Common myeloid progenitor, CD34-positive (primary cell): ENCODE measurements around the gene PADI3.

Source experiments
- CTCF ChIA-PET: fragments of 350-600 bp; sonication (Branson Sonifier 250); formaldehyde crosslinking; loops from one replicate; lab custom pipeline; 2021; ENCODE audit warnings: antibody characterized with exemption; lab: Charles Lee
- POLR2A ChIA-PET: fragments of 350-600 bp; sonication (Branson Sonifier 250); formaldehyde crosslinking; loops from one replicate; lab custom pipeline; 2021; ENCODE audit warnings: antibody characterized with exemption; lab: Charles Lee
- DNase-seq, 3 donors: peaks; one replicate each; pipeline versions ENCODE4 v3.0.0 to v3.0.0-alpha.2; 2013
- H3K27ac ChIP-seq, 2 experiments: 1 replicate in 1 of 2; 2 replicates in 1 of 2; pipeline ENCODE4 v1.7.0; 2013; ENCODE audit warnings: inconsistent platforms in 2 of 2, low read length in 2 of 2, mild to moderate bottlenecking in 2 of 2, low read depth in 1 of 2, moderate library complexity in 1 of 2; ENCODE audit not compliant: severe bottlenecking in 2 of 2, insufficient read depth in 1 of 2, poor library complexity in 1 of 2
- H3K27me3 ChIP-seq, 5 experiments: replicated peaks in 2 of 5; 1 replicate in 3 of 5; 2 replicates in 2 of 5; pipeline versions ENCODE4 v1.6.1 to v1.7.0; 2013; ENCODE audit warnings: low read length in 4 of 5, mild to moderate bottlenecking in 2 of 5, moderate library complexity in 2 of 5, inconsistent platforms in 1 of 5; ENCODE audit not compliant: insufficient read depth in 5 of 5, control insufficient read depth in 4 of 5
- H3K36me3 ChIP-seq, 4 experiments: 1 replicate in 2 of 4; 2 replicates in 2 of 4; pipeline versions ENCODE4 v1.6.1 to v1.7.0; 2013; ENCODE audit warnings: low read length in 3 of 4, control low read depth in 1 of 4, mild to moderate bottlenecking in 1 of 4; ENCODE audit not compliant: control insufficient read depth in 4 of 4, insufficient read depth in 4 of 4
- H3K4me1 ChIP-seq, 4 experiments: 1 replicate in 3 of 4; 2 replicates in 1 of 4; pipeline versions ENCODE4 v1.6.1 to v1.7.1; 2013; ENCODE audit warnings: low read length in 3 of 4, mild to moderate bottlenecking in 3 of 4, control low read depth in 1 of 4, inconsistent platforms in 1 of 4, moderate library complexity in 1 of 4; ENCODE audit not compliant: control insufficient read depth in 4 of 4, insufficient read depth in 4 of 4; ENCODE audit errors: control extremely low read depth in 1 of 4
- H3K4me3 ChIP-seq, 7 experiments: 1 replicate in 4 of 7; 2 replicates in 3 of 7; pipeline versions ENCODE4 v1.5.1 to v1.7.0; 2013; ENCODE audit warnings: mild to moderate bottlenecking in 7 of 7, low read length in 6 of 7, moderate library complexity in 6 of 7, inconsistent platforms in 2 of 7, low read depth in 2 of 7, control low read depth in 1 of 7; ENCODE audit not compliant: insufficient read depth in 4 of 7, control insufficient read depth in 1 of 7; ENCODE audit errors: extremely low read depth in 1 of 7
- H3K9me3 ChIP-seq, 5 experiments: 1 replicate in 4 of 5; 2 replicates in 1 of 5; pipeline versions ENCODE4 v1.6.1 to v1.7.1; 2013; ENCODE audit warnings: low read length in 4 of 5, mild to moderate bottlenecking in 2 of 5, inconsistent platforms in 1 of 5, low read depth in 1 of 5, moderate library complexity in 1 of 5; ENCODE audit not compliant: control insufficient read depth in 4 of 5, insufficient read depth in 2 of 5; ENCODE audit errors: control extremely low read depth in 1 of 5
- WGBS: methylation state at CpG from one replicate; pipeline ENCODE4 v1.1.5; 2013; ENCODE audit not compliant: insufficient coverage; 5-methylcytosine and 5-hydroxymethylcytosine counted together

The PADI3 gene

GRCh38 chr1:17222557-17222956 is 26.3 kb upstream of the PADI3 start:
- H3K4me3 ChIP-seq, result no peak overlapping the region
- no peaks in the 10 kb centered on the region for H3K9me3 ChIP-seq
- POLR2A ChIA-PET, result no interaction called here
- WGBS, result 96% methylated on average over 14 of the region's 14 CpGs
- no peaks in the 10 kb centered on the region for H3K36me3 ChIP-seq
- H3K4me1 ChIP-seq, result no peaks in the 10 kb centered on the region
- DNase-seq, result no peak
- no peak overlapping the region for H3K27ac ChIP-seq
- CTCF ChIA-PET, result interaction anchor here (1.0 to 2.5 kb wide), 5 partner anchors 8 to 162 kb away, joined by 3 to 7 read pairs (median 3); no protein-coding TSS in a partner anchor
- peaks cover 0 to 5% (median 0%) of the 10 kb centered on the region in 5 experiments for H3K27me3 ChIP-seq

DNA sequence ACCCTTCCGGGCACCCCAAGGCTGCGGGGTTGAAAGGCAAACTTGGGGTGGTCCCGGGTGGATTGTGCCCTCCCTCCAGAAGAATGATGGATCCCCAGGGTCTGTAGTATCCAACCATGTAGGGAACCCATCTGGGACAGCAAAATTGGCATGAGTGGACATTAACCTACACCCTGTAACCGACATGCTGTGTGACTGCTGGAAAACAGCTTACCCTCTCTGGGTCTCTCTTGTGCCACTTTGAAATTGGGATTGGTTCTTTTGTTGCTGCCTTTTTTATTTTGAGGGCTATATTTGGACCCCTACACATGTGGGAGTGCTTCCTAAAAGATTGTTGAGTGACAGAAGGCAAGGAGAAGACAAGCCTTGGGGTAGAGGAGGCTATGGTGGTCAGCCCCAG is 24.5 kb upstream of the PADI3 start:
- WGBS, result 95% methylated on average over 4 of the region's 4 CpGs
- POLR2A ChIA-PET, result interaction anchor here (0.6 kb wide), 1 partner anchor 93 kb away, joined by 4 read pairs; no protein-coding TSS in a partner anchor
- Histone ChIP-seq H3K4me3 (no peak overlapping the region), H3K4me1 (no peaks in the 10 kb centered on the region), H3K9me3 (no peaks in the 10 kb centered on the region), H3K27me3 (no peaks in the 10 kb centered on the region), H3K27ac (no peak overlapping the region), H3K36me3 (no peaks in the 10 kb centered on the region)
- CTCF ChIA-PET, result interaction anchor here (1.0 to 1.7 kb wide), 2 partner anchors 13 to 34 kb away, joined by 4 to 5 read pairs; no protein-coding TSS in a partner anchor
- no peak for DNase-seq

DNA sequence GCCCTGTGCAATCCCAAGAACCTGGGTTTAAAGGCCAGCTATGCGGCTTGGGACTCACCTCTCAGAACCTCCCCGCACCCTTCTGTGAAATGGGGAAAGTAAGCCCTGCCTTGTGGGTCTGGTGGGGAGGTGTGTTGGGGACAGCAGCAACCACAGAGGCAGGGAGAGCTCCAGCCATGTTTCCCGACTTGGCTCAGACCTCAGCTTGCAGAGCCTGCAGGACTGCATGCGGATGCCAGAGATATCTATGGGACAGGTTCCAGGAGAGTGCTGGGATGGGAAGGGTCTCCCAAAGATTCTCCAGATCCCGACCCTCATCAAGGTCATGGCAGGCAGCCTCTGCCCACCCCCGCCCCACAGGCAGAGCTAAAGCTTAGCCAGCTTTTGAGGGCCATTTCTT is 23.8 kb upstream of the PADI3 start:
- POLR2A ChIA-PET, result no interaction called here
- Histone ChIP-seq H3K4me1 (no peaks in the 10 kb centered on the region), H3K36me3 (no peaks in the 10 kb centered on the region), H3K4me3 (no peak overlapping the region), H3K27ac (no peak overlapping the region), H3K27me3 (no peaks in the 10 kb centered on the region), H3K9me3 (no peaks in the 10 kb centered on the region)
- CTCF ChIA-PET, result interaction anchor here (1.0 to 1.7 kb wide), 5 partner anchors 9 to 52 kb away, joined by 3 to 5 read pairs (median 3); no protein-coding TSS in a partner anchor
- WGBS, result 100% methylated on average over 4 of the region's 6 CpGs
- DNase-seq, result no peak

DNA sequence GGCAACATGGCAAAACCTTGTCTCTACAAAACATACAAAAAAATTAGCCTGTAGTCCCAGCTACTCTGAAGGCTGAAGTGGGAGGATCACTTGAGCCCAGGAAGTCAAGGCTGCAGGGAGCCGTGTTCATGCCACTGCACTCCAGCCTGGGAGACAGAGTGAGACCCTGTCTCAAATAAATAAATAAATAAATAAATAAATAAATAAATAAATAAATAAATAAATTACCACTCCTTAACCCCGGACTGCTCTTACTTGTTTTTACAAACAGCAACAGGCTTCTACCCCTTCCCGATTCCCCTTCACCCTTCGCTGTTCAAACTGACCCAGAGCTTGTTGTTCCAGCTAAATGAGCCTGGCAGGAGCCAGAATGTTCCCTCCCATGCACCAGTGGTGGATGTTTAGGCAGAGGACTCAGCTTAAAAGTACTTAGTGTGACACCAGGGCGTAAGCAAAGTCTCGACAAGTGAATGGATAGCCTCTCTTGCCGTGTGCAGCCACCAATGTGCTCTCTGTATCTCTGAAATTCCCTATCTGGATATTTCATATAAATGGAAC is 21.5 kb upstream of the PADI3 start:
- no peak overlapping the region for H3K4me3 ChIP-seq
- no peaks in the 10 kb centered on the region for H3K27me3 ChIP-seq
- DNase-seq, result no peak
- no peaks in the 10 kb centered on the region for H3K36me3 ChIP-seq
- no peak overlapping the region for H3K27ac ChIP-seq
- WGBS, result 100% methylated on average over 4 of the region's 7 CpGs
- H3K9me3 ChIP-seq, result no peaks in the 10 kb centered on the region
- no peaks in the 10 kb centered on the region for H3K4me1 ChIP-seq
- CTCF ChIA-PET, result no interaction called here
- POLR2A ChIA-PET, result no interaction called here

- Histone ChIP-seq H3K27me3 (no peaks in the 10 kb centered on the region), H3K27ac (no peak overlapping the region), H3K9me3 (no peaks in the 10 kb centered on the region), H3K36me3 (no peaks in the 10 kb centered on the region), H3K4me1 (peaks cover 0 to 4% (median 1%) of the 10 kb centered on the region in 4 experiments), H3K4me3 (no peak overlapping the region)
- POLR2A ChIA-PET, result interaction anchor here (0.7 kb wide), 1 partner anchor 180 kb away, joined by 3 read pairs; no protein-coding TSS in a partner anchor
- CTCF ChIA-PET, result no interaction called here
- 97% methylated on average over 7 of the region's 8 CpGs for WGBS
- no peak for DNase-seq
Measured at GRCh38 chr1:17228619-17229018, 20.3 kb upstream of the PADI3 start.

DNA sequence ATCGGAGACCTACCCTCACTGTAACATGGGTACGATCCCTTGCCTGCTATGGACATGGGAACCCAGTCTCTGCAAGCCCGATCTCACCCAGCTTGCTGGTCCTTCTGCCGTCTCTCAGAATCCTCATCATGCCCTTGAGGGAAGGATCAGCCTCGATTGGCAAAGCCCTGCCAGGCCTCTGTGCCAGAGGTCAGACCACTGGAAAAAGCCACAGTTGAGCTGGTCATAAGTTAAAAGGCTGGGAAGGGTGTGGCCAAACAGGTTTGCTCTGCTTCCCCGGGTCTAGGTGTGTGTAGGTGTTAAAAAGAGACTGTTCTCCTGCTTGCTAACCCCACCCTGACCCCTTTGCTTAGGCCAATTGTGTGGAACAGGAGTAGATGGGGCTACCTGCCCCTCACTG is 19.5 kb upstream of the PADI3 start:
- POLR2A ChIA-PET, result no interaction called here
- no peaks in the 10 kb centered on the region for H3K9me3 ChIP-seq
- peaks cover 0 to 9% (median 3%) of the 10 kb centered on the region in 4 experiments for H3K4me1 ChIP-seq
- WGBS, result 95% methylated on average over 5 of the region's 6 CpGs
- H3K4me3 ChIP-seq, result no peak overlapping the region
- no peak for DNase-seq
- H3K27me3 ChIP-seq, result no peaks in the 10 kb centered on the region
- H3K36me3 ChIP-seq, result no peaks in the 10 kb centered on the region
- H3K27ac ChIP-seq, result no peak overlapping the region
- CTCF ChIA-PET, result interaction anchor here (11.7 kb wide), 1 partner anchor 105 kb away, joined by 156 read pairs; no protein-coding TSS in a partner anchor

DNA sequence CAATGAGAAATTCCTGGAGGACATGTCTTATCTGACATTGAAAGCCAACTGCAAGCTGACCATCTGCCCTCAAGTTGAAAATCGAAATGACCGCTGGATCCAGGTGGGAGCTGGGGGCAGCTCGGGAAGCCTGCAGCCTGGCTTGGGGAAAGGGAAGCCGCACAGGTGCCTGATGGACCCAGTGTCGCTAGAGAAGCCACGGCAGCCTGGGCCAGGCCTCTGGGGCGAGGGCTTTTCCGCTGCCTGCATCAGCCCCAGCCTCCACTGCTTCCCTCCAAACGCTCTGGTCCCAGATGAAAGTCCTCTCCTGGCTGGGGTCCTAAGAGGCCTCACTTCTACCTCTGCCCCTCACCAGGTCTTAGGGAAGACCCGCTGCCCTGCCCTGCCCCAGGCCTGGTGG is 18.8 kb upstream of the PADI3 start:
- no peak overlapping the region for H3K27ac ChIP-seq
- H3K36me3 ChIP-seq, result no peaks in the 10 kb centered on the region
- POLR2A ChIA-PET, result no interaction called here
- no peak for DNase-seq
- H3K9me3 ChIP-seq, result no peaks in the 10 kb centered on the region
- H3K4me1 ChIP-seq, result peaks cover 0 to 9% (median 3%) of the 10 kb centered on the region in 4 experiments
- H3K27me3 ChIP-seq, result no peaks in the 10 kb centered on the region
- H3K4me3 ChIP-seq, result no peak overlapping the region
- CTCF ChIA-PET, result interaction anchor here (11.7 kb wide), 1 partner anchor 106 kb away, joined by 156 read pairs; no protein-coding TSS in a partner anchor
- WGBS, result 94% methylated on average over 9 of the region's 10 CpGs
